ENCODE measurements around the gene CARD14. TPM values are rescaled to one million over a fixed set of nuclear protein-coding genes. Genes with fewer than 3 reads are reported as not detected.
"Not testable (repeated sequence)": the region's sequence is repeated elsewhere in the genome, so short reads cannot be mapped to it uniquely, and the experiment has no call there.

The CARD14 gene
- polyA plus RNA-seq, 1 donor (not counting 4 experiments of a cell fraction or from before 2014, with no cell fraction given), result 0.49 TPM

DNA sequence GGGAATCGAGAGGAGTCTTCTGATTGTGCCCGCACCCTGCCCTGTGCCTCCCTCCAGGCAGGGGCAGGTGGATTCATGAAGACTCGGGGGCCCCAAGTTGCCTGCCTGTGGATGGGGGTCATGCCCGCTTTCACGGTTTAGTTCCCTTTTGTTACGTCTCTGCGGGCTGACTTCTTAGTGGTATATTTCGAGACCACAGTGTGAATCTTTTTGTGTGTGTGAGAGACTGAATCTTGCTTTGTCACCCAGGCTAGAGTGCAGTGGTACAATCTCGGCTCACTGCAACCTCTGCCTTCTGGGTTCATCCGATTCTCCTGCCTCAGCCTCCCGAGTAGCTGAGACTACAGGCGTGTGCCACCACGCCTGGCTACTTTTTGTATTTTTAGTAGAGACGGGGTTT is 72.7 kb downstream of the CARD14 start:
- dilution Hi-C loops (cut with MboI; ENCODE audit: extremely low pct_ligation_motif_present, low sequenced_read_pairs), result no loop called here
- TF ChIP-seq EZH2 (IDR thresholded peaks at IDR 0.05; ENCODE audit: low read length), result no peak
- TF ChIP-seq CTCF (optimal IDR thresholded peaks at IDR 0.05 in 1 of 3, IDR thresholded peaks at IDR 0.05 in 1 of 3, conservative IDR thresholded peaks at IDR 0.05 in 1 of 3; ENCODE audit: extremely low read depth in 1 of 3, insufficient read depth in 2 of 3, low read length in 3 of 3), result no peak
- H3K4me2 ChIP-seq (ENCODE audit: control insufficient read depth, extremely low read depth, insufficient read depth, low read depth, low read length), result no peak overlapping the region
- H3K4me3 ChIP-seq (ENCODE audit: control insufficient read depth in 2 of 3, extremely low read depth in 1 of 3, insufficient read depth in 2 of 3, low read depth in 1 of 3, low read length in 3 of 3), result no peak overlapping the region
- no peaks in the 10 kb centered on the region for H3K9me3 ChIP-seq (ENCODE audit: control insufficient read depth, low read depth, low read length)
- H3K9ac ChIP-seq (ENCODE audit: control insufficient read depth, extremely low read depth, insufficient read depth, low read length), result no peak overlapping the region
- no peaks in the 10 kb centered on the region for H3K79me2 ChIP-seq (ENCODE audit: control insufficient read depth, insufficient read depth, low read length)
- DNase-seq (ENCODE audit: low read depth, low spot score), result no peak
- FAIRE-seq, result no peak
- H2AFZ ChIP-seq (ENCODE audit: control insufficient read depth, low read length), result no peak overlapping the region
- no peaks in the 10 kb centered on the region for H3K27me3 ChIP-seq (ENCODE audit: control insufficient read depth, extremely low read depth, insufficient read depth, low read length)
- no peaks in the 10 kb centered on the region for H3K9me1 ChIP-seq (ENCODE audit: control insufficient read depth, extremely low read depth, insufficient read depth, low read length)
- H3K27ac ChIP-seq (ENCODE audit: control insufficient read depth, insufficient read depth, low read length), result no peak overlapping the region
- no peaks in the 10 kb centered on the region for H4K20me1 ChIP-seq (ENCODE audit: control insufficient read depth, extremely low read depth, insufficient read depth, low read length)
- no peaks in the 10 kb centered on the region for H3K4me1 ChIP-seq (ENCODE audit: control insufficient read depth, extremely low read depth, insufficient read depth, low read length)
- no peaks in the 10 kb centered on the region for H3K36me3 ChIP-seq (ENCODE audit: control insufficient read depth in 2 of 2, extremely low read depth in 1 of 2, insufficient read depth in 2 of 2, low read length in 2 of 2)

- DNase-seq (ENCODE audit: low read depth, low spot score) (no peak), FAIRE-seq (no peak)
- TF ChIP-seq CTCF (optimal IDR thresholded peaks at IDR 0.05 in 1 of 3, IDR thresholded peaks at IDR 0.05 in 1 of 3, conservative IDR thresholded peaks at IDR 0.05 in 1 of 3; ENCODE audit: extremely low read depth in 1 of 3, insufficient read depth in 2 of 3, low read length in 3 of 3) (no peak), EZH2 (IDR thresholded peaks at IDR 0.05; ENCODE audit: low read length) (no peak)
- Histone ChIP-seq H3K4me1 (ENCODE audit: control insufficient read depth, extremely low read depth, insufficient read depth, low read length) (no peaks in the 10 kb centered on the region), H2AFZ (ENCODE audit: control insufficient read depth, low read length) (no peak overlapping the region), H3K79me2 (ENCODE audit: control insufficient read depth, insufficient read depth, low read length) (no peaks in the 10 kb centered on the region), H3K9ac (ENCODE audit: control insufficient read depth, extremely low read depth, insufficient read depth, low read length) (no peak overlapping the region), H3K4me2 (ENCODE audit: control insufficient read depth, extremely low read depth, insufficient read depth, low read depth, low read length) (no peak overlapping the region), H4K20me1 (ENCODE audit: control insufficient read depth, extremely low read depth, insufficient read depth, low read length) (no peaks in the 10 kb centered on the region), H3K27ac (ENCODE audit: control insufficient read depth, insufficient read depth, low read length) (no peak overlapping the region), H3K36me3 (ENCODE audit: control insufficient read depth in 2 of 2, extremely low read depth in 1 of 2, insufficient read depth in 2 of 2, low read length in 2 of 2) (no peaks in the 10 kb centered on the region), H3K9me3 (ENCODE audit: control insufficient read depth, low read depth, low read length) (no peaks in the 10 kb centered on the region), H3K4me3 (ENCODE audit: control insufficient read depth in 2 of 3, extremely low read depth in 1 of 3, insufficient read depth in 2 of 3, low read depth in 1 of 3, low read length in 3 of 3) (no peak overlapping the region), H3K27me3 (ENCODE audit: control insufficient read depth, extremely low read depth, insufficient read depth, low read length) (no peaks in the 10 kb centered on the region), H3K9me1 (ENCODE audit: control insufficient read depth, extremely low read depth, insufficient read depth, low read length) (no peaks in the 10 kb centered on the region)
- dilution Hi-C loops (cut with MboI; ENCODE audit: extremely low pct_ligation_motif_present, low sequenced_read_pairs), result no loop called here
Observed at GRCh38 chr17:80243526-80244433, 74.0 kb downstream of the CARD14 start.

- H4K20me1 ChIP-seq (ENCODE audit: control insufficient read depth, extremely low read depth, insufficient read depth, low read length); H3K4me1 ChIP-seq (ENCODE audit: control insufficient read depth, extremely low read depth, insufficient read depth, low read length); H3K79me2 ChIP-seq (ENCODE audit: control insufficient read depth, insufficient read depth, low read length); DNase-seq (ENCODE audit: low read depth, low spot score); FAIRE-seq; H3K4me2 ChIP-seq (ENCODE audit: control insufficient read depth, extremely low read depth, insufficient read depth, low read depth, low read length); H3K27ac ChIP-seq (ENCODE audit: control insufficient read depth, insufficient read depth, low read length); H3K9ac ChIP-seq (ENCODE audit: control insufficient read depth, extremely low read depth, insufficient read depth, low read length); H3K4me3 ChIP-seq (ENCODE audit: control insufficient read depth in 2 of 3, extremely low read depth in 1 of 3, insufficient read depth in 2 of 3, low read depth in 1 of 3, low read length in 3 of 3); H3K9me3 ChIP-seq (ENCODE audit: control insufficient read depth, low read depth, low read length); dilution Hi-C loops (cut with MboI; ENCODE audit: extremely low pct_ligation_motif_present, low sequenced_read_pairs); H3K9me1 ChIP-seq (ENCODE audit: control insufficient read depth, extremely low read depth, insufficient read depth, low read length); H3K36me3 ChIP-seq (ENCODE audit: control insufficient read depth in 2 of 2, extremely low read depth in 1 of 2, insufficient read depth in 2 of 2, low read length in 2 of 2); H2AFZ ChIP-seq (ENCODE audit: control insufficient read depth, low read length); H3K27me3 ChIP-seq (ENCODE audit: control insufficient read depth, extremely low read depth, insufficient read depth, low read length): not testable (repeated sequence)
Observed at GRCh38 chr17:80244448-80244847, 74.6 kb downstream of the CARD14 start.

Measured in keratinocyte (primary cell).